KMS-11 (cell line): ENCODE measurements around the gene ABCC2.

Source experiments
- H2AFZ ChIP-seq: fragments of 200-600 bp; sonication (generic); 2 replicates; pipeline ENCODE4 v1.6.1; 2016; ENCODE audit warnings: antibody characterized with exemption, mixed run types, low read depth
- H3K27ac ChIP-seq: fragments of 200-600 bp; sonication (generic); 2 replicates; pipeline ENCODE4 v1.6.1; 2016; ENCODE audit warnings: mild to moderate bottlenecking, mixed run types
- H3K27me3 ChIP-seq: fragments of 200-600 bp; sonication (generic); 2 replicates; pipeline ENCODE4 v1.6.1; 2017; ENCODE audit warnings: mild to moderate bottlenecking, low read depth, mixed run types, moderate library complexity; ENCODE audit not compliant: insufficient read depth
- H3K36me3 ChIP-seq: fragments of 200-600 bp; sonication (generic); 2 replicates; pipeline ENCODE4 v1.6.1; 2017; ENCODE audit warnings: mild to moderate bottlenecking, mixed run types; ENCODE audit not compliant: insufficient read depth
- H3K4me1 ChIP-seq: fragments of 200-600 bp; sonication (generic); 2 replicates; pipeline ENCODE4 v1.6.1; 2016; ENCODE audit warnings: mild to moderate bottlenecking, low read depth, mixed run types; ENCODE audit not compliant: poor library complexity, severe bottlenecking
- H3K4me2 ChIP-seq: fragments of 200-600 bp; sonication (generic); 2 replicates; pipeline ENCODE4 v1.7.0; 2016; ENCODE audit warnings: mild to moderate bottlenecking, mixed run types
- H3K4me3 ChIP-seq: fragments of 200-600 bp; sonication (generic); IDR thresholded peaks from 2 replicates; pipeline ENCODE4 v1.6.1; 2017; ENCODE audit warnings: low read depth, low read length, mixed read lengths; ENCODE audit not compliant: insufficient read depth
- H3K79me2 ChIP-seq: fragments of 200-600 bp; sonication (generic); 2 replicates; pipeline ENCODE4 v1.6.1; 2016; ENCODE audit warnings: low read depth, mixed run types; ENCODE audit not compliant: insufficient read depth
- H3K9ac ChIP-seq: fragments of 200-600 bp; sonication (generic); 2 replicates; pipeline ENCODE4 v1.6.1; 2016; ENCODE audit warnings: mild to moderate bottlenecking, mixed run types
- H4K20me1 ChIP-seq: fragments of 200-600 bp; sonication (generic); 2 replicates; pipeline ENCODE4 v1.6.1; 2016; ENCODE audit warnings: mild to moderate bottlenecking, mixed run types; ENCODE audit not compliant: insufficient read depth
- CTCF ChIP-seq: fragments of 200-600 bp; sonication (generic); conservative IDR thresholded peaks from 2 replicates; pipeline ENCODE4 v1.6.1; 2017; ENCODE audit warnings: low read depth, mild to moderate bottlenecking, antibody characterized with exemption, low read length, moderate library complexity, mixed read lengths

The ABCC2 gene

GRCh38 chr10:99766302-99766681 lies 16.1 kb upstream of the ABCC2 start:
- Histone ChIP-seq H4K20me1 (no peaks in the 10 kb centered on the region), H3K9ac (no peak overlapping the region), H3K4me1 (no peaks in the 10 kb centered on the region), H3K4me2 (no peak overlapping the region), H3K79me2 (no peaks in the 10 kb centered on the region), H3K27ac (no peak overlapping the region), H2AFZ (no peak overlapping the region), H3K36me3 (no peaks in the 10 kb centered on the region), H3K27me3 (no peaks in the 10 kb centered on the region), H3K4me3 (no peak overlapping the region)
- TF ChIP-seq CTCF: no peak

- H3K4me2 ChIP-seq: no peak overlapping the region
- no peak for TF ChIP-seq CTCF
- H3K79me2 ChIP-seq: no peaks in the 10 kb centered on the region
- no peak overlapping the region for H3K9ac ChIP-seq
- H3K27me3 ChIP-seq: no peaks in the 10 kb centered on the region
- no peak overlapping the region for H3K27ac ChIP-seq
- H3K36me3 ChIP-seq: no peaks in the 10 kb centered on the region
- H2AFZ ChIP-seq: no peak overlapping the region
- no peaks in the 10 kb centered on the region for H3K4me1 ChIP-seq
- H4K20me1 ChIP-seq: no peaks in the 10 kb centered on the region
- no peak overlapping the region for H3K4me3 ChIP-seq
Measured at GRCh38 chr10:99767901-99768300, 14.5 kb upstream of the ABCC2 start.

GRCh38 chr10:99768556-99768955 lies 13.9 kb upstream of the ABCC2 start:
- Histone ChIP-seq H3K4me1 (no peaks in the 10 kb centered on the region), H4K20me1 (no peaks in the 10 kb centered on the region), H3K4me2 (no peak overlapping the region), H2AFZ (no peak overlapping the region), H3K4me3 (no peak overlapping the region), H3K27me3 (no peaks in the 10 kb centered on the region), H3K9ac (no peak overlapping the region), H3K79me2 (no peaks in the 10 kb centered on the region), H3K36me3 (no peaks in the 10 kb centered on the region), H3K27ac (no peak overlapping the region)
- no peak for TF ChIP-seq CTCF

- H3K4me2 ChIP-seq: no peak overlapping the region
- H3K79me2 ChIP-seq: no peaks in the 10 kb centered on the region
- no peak for TF ChIP-seq CTCF
- H3K9ac ChIP-seq: no peak overlapping the region
- no peaks in the 10 kb centered on the region for H3K27me3 ChIP-seq
- no peaks in the 10 kb centered on the region for H3K4me1 ChIP-seq
- no peak overlapping the region for H3K27ac ChIP-seq
- H3K4me3 ChIP-seq: no peak overlapping the region
- H2AFZ ChIP-seq: no peak overlapping the region
- no peaks in the 10 kb centered on the region for H3K36me3 ChIP-seq
- H4K20me1 ChIP-seq: no peaks in the 10 kb centered on the region
Measured at GRCh38 chr10:99769706-99770105, 12.7 kb upstream of the ABCC2 start.
